HepG2 (cell line): Measurements from ENCODE around the gene NMUR2. TPM values are rescaled to one million over a fixed set of nuclear protein-coding genes. Genes with fewer than 3 reads are reported as not detected.
A peak's percentile ranks its signal among the peaks of the same experiment; 100 is the strongest.

Experiments
- ATAC-seq: fragments of 200-7000 bp; cut with Tn5 transposase; 3 replicates; pipeline ENCODE4 v1.9.1; 2020; ENCODE audit warnings: mild to moderate bottlenecking, moderate library complexity
- BruUV-seq: library from RNA; stranded (reverse); fragments of 400-500 nt; replicated peaks from 2 replicates; lab custom pipeline; 2021; lab: Mats Ljungman, UMichigan
- CTCF ChIA-PET: fragments of 300-600 bp; formaldehyde crosslinking; extraction: SDS; loops from one replicate; lab custom pipeline; 2021; ENCODE audit warnings: low total read pairs, inconsistent platforms, low intra/inter-chr PET ratio; lab: Yijun Ruan, JAX
- POLR2A ChIA-PET: fragments of 350-600 bp; sonication (Branson Sonifier 250); formaldehyde crosslinking; loops from one replicate; lab custom pipeline; 2020; ENCODE audit warnings: antibody characterized with exemption, inconsistent platforms; lab: Yijun Ruan, JAX
- DNase-seq: peaks from one replicate; pipeline ENCODE4 v3.0.0-alpha.2; 2015; ENCODE audit warnings: low spot score
- FAIRE-seq: peaks from 3 replicates; lab custom pipeline; 2011; peaks lifted over from hg19 to GRCh38; lab: Jason Lieb, UNC
- H2AFZ ChIP-seq: one replicate; pipeline ENCODE4 v1.6.1; 2011; ENCODE audit warnings: low read length, inconsistent platforms
- H3K27ac ChIP-seq: fragments of 300-600 bp; 3 replicates; pipeline ENCODE4 v1.8.0; 2011; ENCODE audit warnings: mixed run types, mild to moderate bottlenecking, mixed read lengths, low read length, inconsistent platforms; ENCODE audit not compliant: insufficient read depth; ENCODE audit errors: extremely low read length
- H3K27me3 ChIP-seq, 2 experiments: fragments of 200-600 bp in 1 of 2; 2 replicates in 1 of 2; 3 replicates in 1 of 2; pipeline versions ENCODE4 v1.6.0 to v1.8.0; 2011; ENCODE audit warnings: low read length in 2 of 2, mild to moderate bottlenecking in 2 of 2, moderate library complexity in 2 of 2, inconsistent platforms in 1 of 2; ENCODE audit not compliant: insufficient read depth in 2 of 2, control insufficient read depth in 1 of 2
- H3K36me3 ChIP-seq, 2 experiments: fragments of 200-600 bp in 1 of 2; replicated peaks in 1 of 2; 2 replicates in 1 of 2; 3 replicates in 1 of 2; pipeline versions ENCODE4 v1.5.1 to v1.8.0; 2011; ENCODE audit warnings: low read length in 2 of 2, inconsistent platforms in 1 of 2; ENCODE audit not compliant: insufficient read depth in 2 of 2, control insufficient read depth in 1 of 2
- H3K4me1 ChIP-seq: 2 replicates; pipeline ENCODE4 v1.5.1; 2012; ENCODE audit warnings: low read length, inconsistent platforms; ENCODE audit not compliant: insufficient read depth
- H3K4me2 ChIP-seq: 2 replicates; pipeline ENCODE4 v1.6.0; 2011; ENCODE audit warnings: low read depth, low read length, inconsistent platforms
- H3K4me3 ChIP-seq, 3 experiments: fragments of 200-600 bp in 1 of 3; sonication (generic), shearing (Covaris generic) in 1 of 3; replicated peaks in 1 of 3; 2 replicates each; pipeline ENCODE4 v1.5.1; 2011 to 2016; ENCODE audit warnings: low read length in 3 of 3, inconsistent platforms in 2 of 3, low read depth in 2 of 3, mild to moderate bottlenecking in 2 of 3, control low read depth in 1 of 3, mixed read lengths in 1 of 3; ENCODE audit not compliant: insufficient read depth in 1 of 3
- H3K79me2 ChIP-seq: one replicate; pipeline ENCODE4 v1.6.1; 2011; ENCODE audit warnings: low read length, inconsistent platforms; ENCODE audit not compliant: insufficient read depth
- H3K9ac ChIP-seq: 2 replicates; pipeline ENCODE4 v1.6.0; 2011; ENCODE audit warnings: mild to moderate bottlenecking, low read depth, low read length, inconsistent platforms; ENCODE audit not compliant: insufficient read depth
- H3K9me3 ChIP-seq: 2 replicates; pipeline ENCODE4 v1.5.1; 2012; ENCODE audit warnings: mild to moderate bottlenecking, low read length
- H4K20me1 ChIP-seq: 2 replicates; pipeline ENCODE4 v1.6.0; 2011; ENCODE audit warnings: inconsistent platforms, mild to moderate bottlenecking, low read length, moderate library complexity; ENCODE audit not compliant: insufficient read depth
- CSRNP1 ChIP-seq: sonication (generic); formaldehyde crosslinking; IDR thresholded peaks from 2 replicates; pipeline ENCODE4 v1.8.1; 2023; ENCODE audit warnings: mild to moderate bottlenecking, missing genetic modification reagents
- GPBP1L1 ChIP-seq: sonication (generic); formaldehyde crosslinking; IDR thresholded peaks from 2 replicates; pipeline ENCODE4 v1.5.0; 2020; ENCODE audit warnings: mild to moderate bottlenecking, missing genetic modification reagents
- LRRFIP1 ChIP-seq: sonication (generic); formaldehyde crosslinking; conservative IDR thresholded peaks from 2 replicates; pipeline ENCODE4 v1.4.0; 2020; ENCODE audit warnings: missing genetic modification reagents
- MAFF ChIP-seq: IDR thresholded peaks from 2 replicates; pipeline ENCODE4 v1.6.1; 2011; ENCODE audit warnings: low read depth, low read length, improper control_type of control experiment
- MAFK ChIP-seq, 2 experiments: IDR thresholded peaks in 1 of 2; conservative IDR thresholded peaks in 1 of 2; 2 replicates each; pipeline ENCODE4 v1.6.1; 2011; ENCODE audit warnings: improper control_type of control experiment in 2 of 2, low read length in 2 of 2
- SIX4 ChIP-seq: sonication (generic); formaldehyde crosslinking; IDR thresholded peaks from 2 replicates; pipeline ENCODE4 v1.4.0; 2020; ENCODE audit warnings: missing genetic modification reagents
- SRSF4 ChIP-seq: fragments of 200-400 bp; formaldehyde crosslinking; IDR thresholded peaks from one replicate; pipeline ENCODE4 v1.6.1; 2018; ENCODE audit warnings: mild to moderate bottlenecking, low read depth, low read length, moderate library complexity; ENCODE audit not compliant: poor library complexity, severe bottlenecking
- ZNF136 ChIP-seq: sonication (generic); formaldehyde crosslinking; IDR thresholded peaks from 2 replicates; pipeline ENCODE4 v1.8.1; 2022; ENCODE audit warnings: low read depth, mild to moderate bottlenecking, moderate library complexity, missing genetic modification reagents
- ZNF160 ChIP-seq: sonication (generic); formaldehyde crosslinking; IDR thresholded peaks from 2 replicates; pipeline ENCODE4 v1.8.0; 2022; ENCODE audit warnings: mild to moderate bottlenecking, inconsistent platforms, missing genetic modification reagents
- ZNF740 ChIP-seq: sonication (generic); formaldehyde crosslinking; IDR thresholded peaks from 2 replicates; pipeline ENCODE4 v1.4.0; 2020; ENCODE audit warnings: missing genetic modification reagents
- ZNF772 ChIP-seq: sonication (generic); formaldehyde crosslinking; IDR thresholded peaks from 2 replicates; pipeline ENCODE4 v1.5.0; 2020; ENCODE audit warnings: mild to moderate bottlenecking, missing genetic modification reagents
- WGBS: methylation state at CpG from one replicate; pipeline ENCODE4 v1.1.6; 2017; ENCODE audit warnings: low lambda C conversion rate; 5-methylcytosine and 5-hydroxymethylcytosine counted together
- in situ Hi-C: cut with HindIII; loops from 2 replicates; pipeline ENCODE4 v1.10.0; 2017; ENCODE audit warnings: low pct_unique_long_range_greater_than_20kb; ENCODE audit not compliant: extremely low pct_ligation_motif_present
- intact Hi-C: fragments of 100-400 bp; cut with micrococcal nuclease; formaldehyde crosslinking; loops from one replicate; pipeline ENCODE4 v1.10.0; 2022; ENCODE audit not compliant: unreplicated experiment
- polyA plus RNA-seq, 8 experiments: library from polyadenylated mRNA; depleted of rRNA in 3 of 8; stranded (reverse) in 7 of 8; unstranded in 1 of 8; fragments of >200 nt; fragmentation: Illumina TruSeq in 4 of 8; extraction: Trizol in 4 of 8; gene quantifications; 2 replicates each; pipeline versions ENCODE4 v1.2.1 to v1.2.3, GENCODE V29; 2011 to 2016; ENCODE audit warnings: low read depth in 4 of 8, missing spikeins in 1 of 8, mixed read lengths in 1 of 8; ENCODE audit not compliant: insufficient read depth in 1 of 8
- total RNA-seq, 5 experiments: library from RNA; depleted of rRNA; stranded (reverse); fragments of >200 nt; fragmentation: Illumina TruSeq; extraction: Trizol; gene quantifications; 2 replicates each; pipeline ENCODE4 v1.2.3, GENCODE V29; 2016; ENCODE audit warnings: low read depth in 1 of 5

The NMUR2 gene
- total and polyA plus RNA-seq, 2 of the 13 experiments (the other 11 are each of a cell fraction or from before 2014, with no cell fraction given): not detected

GRCh38 chr5:152369298-152369697, 35.8 kb downstream of the NMUR2 start:
- Histone ChIP-seq H3K27ac (no peak overlapping the region), H3K4me3 (no peak overlapping the region), H4K20me1 (no peaks in the 10 kb centered on the region), H3K27me3 (no peaks in the 10 kb centered on the region), H3K9me3 (no peaks in the 10 kb centered on the region), H3K79me2 (no peaks in the 10 kb centered on the region), H3K4me1 (no peaks in the 10 kb centered on the region), H3K9ac (no peak overlapping the region), H3K36me3 (no peaks in the 10 kb centered on the region), H3K4me2 (no peak overlapping the region), H2AFZ (no peak overlapping the region)
- CTCF ChIA-PET: no interaction called here
- FAIRE-seq (no peak), ATAC-seq (no peak), DNase-seq (no peak)
- no TSS peak for BruUV-seq
- in situ Hi-C loops: no loop called here
- POLR2A ChIA-PET: no interaction called here
- intact Hi-C loops: no loop called here
- TF ChIP-seq ZNF160 (CRISPR knock-in tag): no peak
- peak; percentile 50 for TF ChIP-seq MAFF
- TF ChIP-seq MAFK (conservative IDR thresholded peaks at IDR 0.05 in 1 of 2, IDR thresholded peaks at IDR 0.05 in 1 of 2; ENCODE audit: low read length in 2 of 2): peak in 1 of 2 experiments; percentile 79; a peak in 2 of 4 replicates
- TF ChIP-seq CSRNP1: no peak

GRCh38 chr5:152367554-152367953, 37.5 kb downstream of the NMUR2 start:
- no peaks in the 10 kb centered on the region for H3K9me3 ChIP-seq
- no peak overlapping the region for H2AFZ ChIP-seq
- CTCF ChIA-PET: no interaction called here
- no peak for FAIRE-seq
- BruUV-seq: no TSS peak
- H3K4me2 ChIP-seq: no peak overlapping the region
- POLR2A ChIA-PET: no interaction called here
- no peaks in the 10 kb centered on the region for H3K4me1 ChIP-seq
- TF ChIP-seq ZNF740 (CRISPR knock-in tag) (no peak), LRRFIP1 (no peak), SRSF4 (no peak), GPBP1L1 (no peak), SIX4 (no peak), ZNF136 (CRISPR knock-in tag) (no peak), ZNF772 (no peak)
- H3K79me2 ChIP-seq: no peaks in the 10 kb centered on the region
- WGBS: 0% methylated on average over 3 of the region's 3 CpGs
- in situ Hi-C loops (no loop called here), intact Hi-C loops (no loop called here)
- no peaks in the 10 kb centered on the region for H4K20me1 ChIP-seq
- no peak for ATAC-seq
- DNase-seq: no peak
- no peak overlapping the region for H3K9ac ChIP-seq
- no peak overlapping the region for H3K4me3 ChIP-seq
- no peak overlapping the region for H3K27ac ChIP-seq
- H3K27me3 ChIP-seq: no peaks in the 10 kb centered on the region
- no peaks in the 10 kb centered on the region for H3K36me3 ChIP-seq
